ENCODE measurements around the gene GRIN2A.

GRIN2A gene

GRCh38 chr16:9864461-9864860, 317.8 kb downstream of the GRIN2A start:
- no peaks in the 10 kb centered on the region for H3K4me1 ChIP-seq (ENCODE audit: control insufficient read depth, insufficient read depth, low read length)
- no peaks in the 10 kb centered on the region for H3K9me3 ChIP-seq (ENCODE audit: control insufficient read depth, low read length)
- no peaks in the 10 kb centered on the region for H3K27me3 ChIP-seq (ENCODE audit: control insufficient read depth, insufficient read depth, low read length, poor library complexity, severe bottlenecking)
- no peak overlapping the region for H3K27ac ChIP-seq (ENCODE audit: insufficient read depth, low read depth, low read length, poor library complexity, severe bottlenecking)
- no peaks in the 10 kb centered on the region for H3K36me3 ChIP-seq (ENCODE audit: control insufficient read depth, insufficient read depth, low read length)
- WGBS, 2 experiments = 92 to 93% methylated on average over 3 of the region's 3 CpGs
- no peak overlapping the region for H3K4me3 ChIP-seq (ENCODE audit: insufficient read depth, low read depth, low read length)

- H3K9me3 ChIP-seq (ENCODE audit: control insufficient read depth, low read length) = no peaks in the 10 kb centered on the region
- no peaks in the 10 kb centered on the region for H3K27me3 ChIP-seq (ENCODE audit: control insufficient read depth, insufficient read depth, low read length, poor library complexity, severe bottlenecking)
- no peak overlapping the region for H3K4me3 ChIP-seq (ENCODE audit: insufficient read depth, low read depth, low read length)
- no peaks in the 10 kb centered on the region for H3K4me1 ChIP-seq (ENCODE audit: control insufficient read depth, insufficient read depth, low read length)
- no peaks in the 10 kb centered on the region for H3K36me3 ChIP-seq (ENCODE audit: control insufficient read depth, insufficient read depth, low read length)
- H3K27ac ChIP-seq (ENCODE audit: insufficient read depth, low read depth, low read length, poor library complexity, severe bottlenecking) = no peak overlapping the region
- 95 to 97% methylated on average over 4 of the region's 4 CpGs for WGBS, 2 experiments
Measured at GRCh38 chr16:9862327-9862726, 319.9 kb downstream of the GRIN2A start.

DNA sequence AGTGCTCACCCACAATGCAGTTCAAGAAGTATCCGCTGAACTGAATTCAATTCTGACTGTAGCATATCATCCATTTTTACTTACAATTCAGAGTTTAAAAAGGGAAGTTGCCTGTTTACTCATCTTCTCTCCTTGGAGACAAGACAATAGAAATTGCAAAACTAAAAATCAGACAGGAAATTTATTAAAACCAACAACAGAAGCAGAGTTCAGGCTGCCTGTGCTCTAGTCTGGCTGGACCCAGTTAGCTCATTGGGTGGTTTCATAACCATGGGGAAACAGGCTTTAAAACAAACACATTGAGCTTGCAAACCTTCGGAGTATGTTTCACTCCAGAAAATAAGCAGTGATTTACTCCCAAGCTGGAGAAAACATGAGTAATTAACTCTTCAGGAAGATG, 321.4 kb downstream of the GRIN2A start:
- Histone ChIP-seq H3K4me1 (ENCODE audit: control insufficient read depth, insufficient read depth, low read length) (no peaks in the 10 kb centered on the region), H3K36me3 (ENCODE audit: control insufficient read depth, insufficient read depth, low read length) (no peaks in the 10 kb centered on the region), H3K9me3 (ENCODE audit: control insufficient read depth, low read length) (no peaks in the 10 kb centered on the region), H3K27me3 (ENCODE audit: control insufficient read depth, insufficient read depth, low read length, poor library complexity, severe bottlenecking) (no peaks in the 10 kb centered on the region), H3K27ac (ENCODE audit: insufficient read depth, low read depth, low read length, poor library complexity, severe bottlenecking) (no peak overlapping the region), H3K4me3 (ENCODE audit: insufficient read depth, low read depth, low read length) (no peak overlapping the region)
- 98 to 100% methylated on average over 2 of the region's 2 CpGs for WGBS, 2 experiments

GRCh38 chr16:9859701-9860327, 322.4 kb downstream of the GRIN2A start:
- 90 to 93% methylated on average over 8 of the region's 8 CpGs for WGBS, 2 experiments
- H3K4me1 ChIP-seq (ENCODE audit: control insufficient read depth, insufficient read depth, low read length) = no peaks in the 10 kb centered on the region
- no peak overlapping the region for H3K27ac ChIP-seq (ENCODE audit: insufficient read depth, low read depth, low read length, poor library complexity, severe bottlenecking)
- no peaks in the 10 kb centered on the region for H3K27me3 ChIP-seq (ENCODE audit: control insufficient read depth, insufficient read depth, low read length, poor library complexity, severe bottlenecking)
- H3K9me3 ChIP-seq (ENCODE audit: control insufficient read depth, low read length) = no peaks in the 10 kb centered on the region
- H3K36me3 ChIP-seq (ENCODE audit: control insufficient read depth, insufficient read depth, low read length) = no peaks in the 10 kb centered on the region
- H3K4me3 ChIP-seq (ENCODE audit: insufficient read depth, low read depth, low read length) = no peak overlapping the region

DNA sequence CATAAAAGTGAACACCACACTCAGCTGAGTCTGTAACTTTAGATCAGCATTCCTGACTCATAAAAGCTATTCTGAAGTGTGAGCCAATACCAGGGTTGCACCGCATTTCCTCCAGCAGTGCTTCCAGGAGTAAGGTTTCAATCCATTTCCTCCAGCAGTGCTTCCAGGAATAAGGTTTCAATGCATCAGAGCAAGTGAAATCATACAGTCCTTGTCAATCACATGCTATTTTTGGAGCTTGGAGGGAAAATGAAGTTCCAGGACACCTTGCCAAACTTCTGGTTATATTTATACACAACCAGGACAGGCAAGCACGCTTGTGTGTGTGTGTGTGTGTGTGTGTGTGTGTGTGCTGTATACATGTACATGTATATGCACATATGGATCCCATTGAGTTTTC, 327.6 kb downstream of the GRIN2A start:
- Histone ChIP-seq H3K27ac (ENCODE audit: insufficient read depth, low read depth, low read length, poor library complexity, severe bottlenecking) (no peak overlapping the region), H3K36me3 (ENCODE audit: control insufficient read depth, insufficient read depth, low read length) (no peaks in the 10 kb centered on the region), H3K9me3 (ENCODE audit: control insufficient read depth, low read length) (no peaks in the 10 kb centered on the region), H3K4me1 (ENCODE audit: control insufficient read depth, insufficient read depth, low read length) (no peaks in the 10 kb centered on the region), H3K4me3 (ENCODE audit: insufficient read depth, low read depth, low read length) (no peak overlapping the region), H3K27me3 (ENCODE audit: control insufficient read depth, insufficient read depth, low read length, poor library complexity, severe bottlenecking) (no peaks in the 10 kb centered on the region)
- WGBS, 2 experiments = 54 to 72% methylated on average over 1 to 2 of the region's 2 CpGs

DNA sequence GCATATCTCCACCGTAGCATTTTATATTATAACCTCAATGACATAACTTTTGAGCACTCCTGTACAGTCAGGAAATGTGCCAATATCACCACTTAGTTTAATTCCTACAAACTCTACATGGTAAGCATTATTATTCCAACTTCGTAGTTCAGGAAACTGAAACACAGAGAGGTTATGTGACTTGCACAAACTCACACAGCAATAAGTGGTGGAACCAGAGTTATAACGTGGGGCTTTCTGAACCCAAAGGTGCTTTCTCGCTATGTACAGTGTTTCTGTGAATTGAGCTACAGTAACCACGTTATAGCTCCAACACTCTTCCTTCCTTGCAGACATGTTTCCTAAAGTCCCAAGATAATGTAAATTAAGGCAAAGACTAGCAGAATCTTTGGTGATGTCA, 330.2 kb downstream of the GRIN2A start:
- 97% methylated on average over 5 of the region's 5 CpGs for WGBS, 2 experiments
- no peaks in the 10 kb centered on the region for H3K27me3 ChIP-seq (ENCODE audit: control insufficient read depth, insufficient read depth, low read length, poor library complexity, severe bottlenecking)
- no peak overlapping the region for H3K27ac ChIP-seq (ENCODE audit: insufficient read depth, low read depth, low read length, poor library complexity, severe bottlenecking)
- no peaks in the 10 kb centered on the region for H3K9me3 ChIP-seq (ENCODE audit: control insufficient read depth, low read length)
- no peaks in the 10 kb centered on the region for H3K36me3 ChIP-seq (ENCODE audit: control insufficient read depth, insufficient read depth, low read length)
- H3K4me3 ChIP-seq (ENCODE audit: insufficient read depth, low read depth, low read length) = no peak overlapping the region
- H3K4me1 ChIP-seq (ENCODE audit: control insufficient read depth, insufficient read depth, low read length) = no peaks in the 10 kb centered on the region

GRCh38 chr16:9850817-9851216, 331.4 kb downstream of the GRIN2A start:
- no peaks in the 10 kb centered on the region for H3K4me1 ChIP-seq (ENCODE audit: control insufficient read depth, insufficient read depth, low read length)
- 88 to 89% methylated on average over 9 of the region's 9 CpGs for WGBS, 2 experiments
- H3K36me3 ChIP-seq (ENCODE audit: control insufficient read depth, insufficient read depth, low read length) = no peaks in the 10 kb centered on the region
- no peak overlapping the region for H3K4me3 ChIP-seq (ENCODE audit: insufficient read depth, low read depth, low read length)
- H3K27ac ChIP-seq (ENCODE audit: insufficient read depth, low read depth, low read length, poor library complexity, severe bottlenecking) = no peak overlapping the region
- H3K27me3 ChIP-seq (ENCODE audit: control insufficient read depth, insufficient read depth, low read length, poor library complexity, severe bottlenecking) = no peaks in the 10 kb centered on the region
- H3K9me3 ChIP-seq (ENCODE audit: control insufficient read depth, low read length) = no peaks in the 10 kb centered on the region

- H3K27me3 ChIP-seq (ENCODE audit: control insufficient read depth, insufficient read depth, low read length, poor library complexity, severe bottlenecking) = no peaks in the 10 kb centered on the region
- no peaks in the 10 kb centered on the region for H3K4me1 ChIP-seq (ENCODE audit: control insufficient read depth, insufficient read depth, low read length)
- 93% methylated on average over 20 of the region's 20 CpGs for WGBS, 2 experiments
- no peak overlapping the region for H3K27ac ChIP-seq (ENCODE audit: insufficient read depth, low read depth, low read length, poor library complexity, severe bottlenecking)
- H3K9me3 ChIP-seq (ENCODE audit: control insufficient read depth, low read length) = no peaks in the 10 kb centered on the region
- H3K4me3 ChIP-seq (ENCODE audit: insufficient read depth, low read depth, low read length) = no peak overlapping the region
- no peaks in the 10 kb centered on the region for H3K36me3 ChIP-seq (ENCODE audit: control insufficient read depth, insufficient read depth, low read length)
Measured at GRCh38 chr16:9849697-9850245, 332.5 kb downstream of the GRIN2A start.

GRCh38 chr16:9847146-9847545, 335.1 kb downstream of the GRIN2A start:
- Histone ChIP-seq H3K9me3 (ENCODE audit: control insufficient read depth, low read length) (no peaks in the 10 kb centered on the region), H3K4me1 (ENCODE audit: control insufficient read depth, insufficient read depth, low read length) (no peaks in the 10 kb centered on the region), H3K27me3 (ENCODE audit: control insufficient read depth, insufficient read depth, low read length, poor library complexity, severe bottlenecking) (no peaks in the 10 kb centered on the region), H3K4me3 (ENCODE audit: insufficient read depth, low read depth, low read length) (no peak overlapping the region), H3K36me3 (ENCODE audit: control insufficient read depth, insufficient read depth, low read length) (no peaks in the 10 kb centered on the region), H3K27ac (ENCODE audit: insufficient read depth, low read depth, low read length, poor library complexity, severe bottlenecking) (no peak overlapping the region)
- WGBS, 2 experiments = 86 to 97% methylated on average over 2 of the region's 2 CpGs

DNA sequence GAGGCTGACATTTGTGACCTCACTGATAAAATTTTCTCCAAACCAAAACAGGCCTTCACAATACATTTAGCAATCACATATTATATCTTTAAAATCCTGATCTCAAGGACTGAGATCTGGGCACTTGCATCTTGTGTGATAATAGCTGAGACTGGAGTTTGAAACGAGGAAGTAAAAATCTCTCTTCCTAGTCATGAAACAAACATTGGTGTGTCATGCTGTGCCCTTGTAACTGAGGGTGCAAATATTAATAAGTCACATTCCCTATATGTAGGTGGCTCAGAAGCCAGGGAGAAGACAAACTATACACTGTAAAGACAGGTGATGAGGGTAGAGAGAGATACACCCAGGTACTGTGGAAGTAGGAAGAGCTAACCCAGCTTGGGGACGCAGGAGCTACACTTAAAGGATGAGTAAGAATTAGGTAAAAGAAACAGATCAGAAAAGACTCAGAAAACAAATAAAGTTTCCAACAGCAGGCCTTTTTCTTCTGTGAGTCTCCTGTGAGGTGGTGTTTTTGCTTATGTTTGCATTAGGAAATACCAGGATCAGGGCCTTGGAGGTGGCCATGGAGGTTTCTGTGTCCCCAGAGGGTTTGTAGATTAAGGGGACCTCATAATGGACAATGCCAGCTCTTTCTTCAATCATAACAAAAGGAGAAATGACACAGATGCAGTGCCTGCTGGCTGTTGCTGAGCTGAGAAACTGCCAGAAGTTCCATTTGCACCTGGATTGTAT, 335.7 kb downstream of the GRIN2A start:
- H3K4me1 ChIP-seq (ENCODE audit: control insufficient read depth, insufficient read depth, low read length) = no peaks in the 10 kb centered on the region
- H3K36me3 ChIP-seq (ENCODE audit: control insufficient read depth, insufficient read depth, low read length) = no peaks in the 10 kb centered on the region
- H3K27ac ChIP-seq (ENCODE audit: insufficient read depth, low read depth, low read length, poor library complexity, severe bottlenecking) = no peak overlapping the region
- no peak overlapping the region for H3K4me3 ChIP-seq (ENCODE audit: insufficient read depth, low read depth, low read length)
- H3K27me3 ChIP-seq (ENCODE audit: control insufficient read depth, insufficient read depth, low read length, poor library complexity, severe bottlenecking) = no peaks in the 10 kb centered on the region
- H3K9me3 ChIP-seq (ENCODE audit: control insufficient read depth, low read length) = no peaks in the 10 kb centered on the region
- WGBS, 2 experiments = 95 to 100% methylated on average over 1 to 2 of the region's 2 CpGs

Data from ectodermal cell (in vitro differentiated cells).